GM12878 (cell line): ENCODE data around the gene FAM193A. TPM values are rescaled to one million over a fixed set of nuclear protein-coding genes. Genes with fewer than 3 reads are reported as not detected.

Experiments
- CREB1 ChIP-seq: IDR thresholded peaks from 2 replicates; pipeline ENCODE4 v1.6.1; 2012; ENCODE audit warnings: low read depth, mild to moderate bottlenecking, inconsistent platforms
- SIN3A ChIP-seq: IDR thresholded peaks from 2 replicates; pipeline ENCODE4 v1.6.1; 2012; ENCODE audit warnings: low read depth, low read length, improper control_type of control experiment
- polyA plus RNA-seq, 11 experiments: library from polyadenylated mRNA; depleted of rRNA in 4 of 11; unstranded in 6 of 11; stranded (reverse) in 5 of 11; fragments of >200 nt; fragmentation: Nextera tagmentation in 4 of 11; fragmentation: Illumina TruSeq in 1 of 11; extraction: Ambion mirVana in 4 of 11; extraction: Trizol in 1 of 11; gene quantifications; 1 replicate in 1 of 11; 2 replicates in 10 of 11; pipeline versions ENCODE4 v1.2.1 to v1.2.3, GENCODE V29; 2011 to 2016; ENCODE audit warnings: inconsistent platforms in 2 of 11, missing spikeins in 2 of 11, low read depth in 1 of 11
- total RNA-seq, 4 experiments: library from RNA; depleted of rRNA in 3 of 4; stranded (reverse); fragments of >200 nt in 3 of 4; fragmentation: Illumina TruSeq in 1 of 4; extraction: Trizol in 1 of 4; gene quantifications; 2 replicates each; pipeline versions ENCODE4 v1.2.1 to v1.2.3, GENCODE V29; 2013 to 2021
- TF ChIP-seq, protein P1 (sequence below): IDR thresholded peaks from 2 replicates; pipeline ENCODE4 v1.6.1; 2012; ENCODE audit warnings: low read length, inconsistent platforms
- TF ChIP-seq, protein P2 (sequence below): IDR thresholded peaks from 2 replicates; pipeline ENCODE4 v1.6.1; 2012; ENCODE audit warnings: improper control_type of control experiment, low read depth, low read length; ENCODE audit not compliant: insufficient replicate concordance

The FAM193A gene
- total and polyA plus RNA-seq, 10 of the 15 experiments (the other 5 are each of a cell fraction or from before 2014, with no cell fraction given): 0.52 to 23.3 (median 7.4) TPM

DNA sequence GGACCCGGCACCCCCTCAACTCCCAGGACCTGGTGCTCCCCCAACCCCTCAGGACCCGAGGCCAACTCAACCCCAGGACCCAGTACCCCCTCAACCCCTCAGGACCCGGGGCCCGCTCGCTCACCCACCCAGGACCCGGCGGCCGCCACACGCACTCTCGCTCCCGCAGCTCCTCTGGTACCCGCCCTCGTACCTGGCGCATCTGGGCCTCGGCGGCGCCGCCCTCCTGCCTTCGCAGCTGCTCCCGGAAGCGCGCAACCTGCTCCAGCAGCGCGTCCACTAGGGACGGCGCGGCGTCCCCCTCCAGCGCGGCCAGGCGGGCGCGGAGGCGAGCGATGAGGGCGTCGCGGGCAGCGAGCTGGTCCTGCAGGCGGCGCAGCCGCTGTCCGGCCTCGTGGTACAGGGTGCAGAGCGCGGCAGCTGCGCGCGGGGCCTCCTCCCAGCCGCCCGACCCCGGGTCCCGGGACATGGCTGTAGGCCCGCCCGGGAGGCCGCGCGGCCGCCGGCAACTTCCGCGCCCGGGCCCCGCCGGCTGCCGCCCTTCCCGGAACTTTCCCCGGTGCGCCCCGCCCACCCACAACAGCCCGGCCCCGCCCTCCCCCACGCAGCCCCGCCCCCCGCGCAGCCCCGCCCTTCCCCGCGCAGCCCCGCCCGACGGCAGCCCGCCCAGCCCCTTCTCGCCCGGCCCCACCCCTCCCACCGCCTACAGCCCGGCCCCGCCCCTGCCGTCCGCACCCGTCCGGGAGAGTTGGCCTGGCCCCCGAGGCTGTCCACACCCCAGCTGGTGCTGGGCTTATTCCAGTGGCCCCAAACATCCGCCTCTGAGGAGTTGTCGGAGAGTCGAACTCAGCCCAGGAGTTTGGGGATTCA lies 219.6 kb downstream of the FAM193A start, which contains the start of gene TNIP2 (continued):
- TF ChIP-seq, protein P1, sequence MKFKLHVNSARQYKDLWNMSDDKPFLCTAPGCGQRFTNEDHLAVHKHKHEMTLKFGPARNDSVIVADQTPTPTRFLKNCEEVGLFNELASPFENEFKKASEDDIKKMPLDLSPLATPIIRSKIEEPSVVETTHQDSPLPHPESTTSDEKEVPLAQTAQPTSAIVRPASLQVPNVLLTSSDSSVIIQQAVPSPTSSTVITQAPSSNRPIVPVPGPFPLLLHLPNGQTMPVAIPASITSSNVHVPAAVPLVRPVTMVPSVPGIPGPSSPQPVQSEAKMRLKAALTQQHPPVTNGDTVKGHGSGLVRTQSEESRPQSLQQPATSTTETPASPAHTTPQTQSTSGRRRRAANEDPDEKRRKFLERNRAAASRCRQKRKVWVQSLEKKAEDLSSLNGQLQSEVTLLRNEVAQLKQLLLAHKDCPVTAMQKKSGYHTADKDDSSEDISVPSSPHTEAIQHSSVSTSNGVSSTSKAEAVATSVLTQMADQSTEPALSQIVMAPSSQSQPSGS: no peak
- TF ChIP-seq SIN3A (0 out of 2 replicates have a peak, but pooled peaks have one; percentile 25), CREB1 (peak; percentile 20; the same call in 1 of the 2 replicates)
- TF ChIP-seq, protein P2, sequence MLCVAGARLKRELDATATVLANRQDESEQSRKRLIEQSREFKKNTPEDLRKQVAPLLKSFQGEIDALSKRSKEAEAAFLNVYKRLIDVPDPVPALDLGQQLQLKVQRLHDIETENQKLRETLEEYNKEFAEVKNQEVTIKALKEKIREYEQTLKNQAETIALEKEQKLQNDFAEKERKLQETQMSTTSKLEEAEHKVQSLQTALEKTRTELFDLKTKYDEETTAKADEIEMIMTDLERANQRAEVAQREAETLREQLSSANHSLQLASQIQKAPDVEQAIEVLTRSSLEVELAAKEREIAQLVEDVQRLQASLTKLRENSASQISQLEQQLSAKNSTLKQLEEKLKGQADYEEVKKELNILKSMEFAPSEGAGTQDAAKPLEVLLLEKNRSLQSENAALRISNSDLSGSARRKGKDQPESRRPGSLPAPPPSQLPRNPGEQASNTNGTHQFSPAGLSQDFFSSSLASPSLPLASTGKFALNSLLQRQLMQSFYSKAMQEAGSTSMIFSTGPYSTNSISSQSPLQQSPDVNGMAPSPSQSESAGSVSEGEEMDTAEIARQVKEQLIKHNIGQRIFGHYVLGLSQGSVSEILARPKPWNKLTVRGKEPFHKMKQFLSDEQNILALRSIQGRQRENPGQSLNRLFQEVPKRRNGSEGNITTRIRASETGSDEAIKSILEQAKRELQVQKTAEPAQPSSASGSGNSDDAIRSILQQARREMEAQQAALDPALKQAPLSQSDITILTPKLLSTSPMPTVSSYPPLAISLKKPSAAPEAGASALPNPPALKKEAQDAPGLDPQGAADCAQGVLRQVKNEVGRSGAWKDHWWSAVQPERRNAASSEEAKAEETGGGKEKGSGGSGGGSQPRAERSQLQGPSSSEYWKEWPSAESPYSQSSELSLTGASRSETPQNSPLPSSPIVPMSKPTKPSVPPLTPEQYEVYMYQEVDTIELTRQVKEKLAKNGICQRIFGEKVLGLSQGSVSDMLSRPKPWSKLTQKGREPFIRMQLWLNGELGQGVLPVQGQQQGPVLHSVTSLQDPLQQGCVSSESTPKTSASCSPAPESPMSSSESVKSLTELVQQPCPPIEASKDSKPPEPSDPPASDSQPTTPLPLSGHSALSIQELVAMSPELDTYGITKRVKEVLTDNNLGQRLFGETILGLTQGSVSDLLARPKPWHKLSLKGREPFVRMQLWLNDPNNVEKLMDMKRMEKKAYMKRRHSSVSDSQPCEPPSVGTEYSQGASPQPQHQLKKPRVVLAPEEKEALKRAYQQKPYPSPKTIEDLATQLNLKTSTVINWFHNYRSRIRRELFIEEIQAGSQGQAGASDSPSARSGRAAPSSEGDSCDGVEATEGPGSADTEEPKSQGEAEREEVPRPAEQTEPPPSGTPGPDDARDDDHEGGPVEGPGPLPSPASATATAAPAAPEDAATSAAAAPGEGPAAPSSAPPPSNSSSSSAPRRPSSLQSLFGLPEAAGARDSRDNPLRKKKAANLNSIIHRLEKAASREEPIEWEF: no peak
- TF ChIP-seq, all 136 proteins: peak for 34
